H1 (cell line): Measurements from ENCODE around the gene RCE1. TPM values are rescaled to one million over a fixed set of nuclear protein-coding genes. Genes with fewer than 3 reads are reported as not detected.

Source experiments
- BACH1 ChIP-seq: IDR thresholded peaks from 2 replicates; pipeline ENCODE4 v1.6.1; 2012; ENCODE audit warnings: low read length, improper control_type of control experiment
- CEBPB ChIP-seq: IDR thresholded peaks from 2 replicates; pipeline ENCODE4 v1.6.1; 2012; ENCODE audit warnings: low read depth, low read length
- CREB1 ChIP-seq: IDR thresholded peaks from 2 replicates; pipeline ENCODE4 v1.6.1; 2012; ENCODE audit warnings: inconsistent platforms
- RNF2 ChIP-seq: fragments of 200-900, 300-1000 bp; sonication (generic); IDR thresholded peaks from 2 replicates; pipeline ENCODE4 v1.7.1; 2016; ENCODE audit warnings: borderline replicate concordance, low read depth, mild to moderate bottlenecking, antibody characterized with exemption, low read length; ENCODE audit not compliant: poor library complexity, severe bottlenecking; ENCODE audit errors: missing control alignments
- SIRT6 ChIP-seq: IDR thresholded peaks from one replicate; pipeline ENCODE4 v1.7.1; 2012; ENCODE audit warnings: low read length, inconsistent platforms
- SP1 ChIP-seq: IDR thresholded peaks from 2 replicates; pipeline ENCODE4 v1.6.1; 2011; ENCODE audit warnings: low read depth, low read length
- polyA plus RNA-seq, 7 experiments: library from polyadenylated mRNA; depleted of rRNA in 3 of 7; stranded (reverse) in 5 of 7; unstranded in 2 of 7; fragments of >200 nt in 5 of 7; fragments of 200-250 nt in 2 of 7; gene quantifications; 1 replicate in 5 of 7; 2 replicates in 1 of 7; 4 replicates in 1 of 7; pipeline versions ENCODE4 v1.2.1 to v1.2.3, GENCODE V29; 2011 to 2013; ENCODE audit warnings: missing spikeins in 2 of 7, mixed read lengths in 2 of 7
- total RNA-seq: library from RNA; stranded (reverse); fragmentation: NEBNext Ultra II Directional; extraction: Animal tissue kit (Norgen Biotek cat#: 25700); gene quantifications from 2 replicates; pipeline ENCODE4 v1.2.1, GENCODE V29; 2021
- TF ChIP-seq, protein P1 (sequence below): fragments of 300-600 bp; sonication (generic); IDR thresholded peaks from 2 replicates; pipeline ENCODE4 v1.7.1; 2012; ENCODE audit warnings: low read length, moderate library complexity, mild to moderate bottlenecking, inconsistent platforms; ENCODE audit not compliant: insufficient replicate concordance

RCE1 gene
- total and polyA plus RNA-seq, 2 of the 8 experiments (the other 6 are each of a cell fraction or from before 2014, with no cell fraction given), result 35.8 to 84.8 TPM

DNA sequence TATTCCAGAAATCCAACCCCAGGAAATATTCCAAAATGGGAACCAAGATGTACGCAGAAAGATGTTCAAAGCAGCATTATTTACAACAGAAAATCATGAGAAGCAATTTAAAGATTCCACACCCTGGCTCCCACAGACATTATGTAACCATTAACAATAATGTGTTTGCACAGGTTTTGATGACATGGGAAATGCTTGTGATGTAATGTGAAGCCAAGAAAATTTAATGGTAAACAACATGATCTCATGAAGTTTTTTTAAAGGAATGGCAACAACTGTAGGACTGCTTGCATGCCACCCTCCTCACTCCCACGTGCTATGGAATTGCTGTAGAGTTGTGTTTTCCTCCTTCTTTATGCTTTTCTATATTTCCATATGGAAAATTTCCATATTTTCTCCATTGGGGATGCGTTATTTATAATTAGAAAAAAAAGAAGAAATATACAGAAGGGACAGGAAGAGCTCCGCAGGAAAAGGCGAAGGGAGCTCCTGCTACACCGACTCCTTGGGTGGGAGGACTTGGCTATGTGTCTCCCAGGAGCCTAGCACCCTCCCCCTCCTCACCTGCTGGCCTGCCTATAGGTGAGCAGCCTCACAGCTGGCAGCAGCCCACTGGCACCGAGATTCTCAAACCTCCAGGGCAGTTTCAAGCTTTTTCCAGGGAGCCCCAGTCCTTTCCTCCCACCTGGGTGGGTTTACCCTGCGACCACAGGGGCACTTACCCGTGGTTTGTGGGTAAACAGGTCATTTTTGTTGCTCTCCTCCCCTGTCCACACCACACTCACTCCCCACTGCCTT is 34.5 kb downstream of the RCE1 start (continued):
- TF ChIP-seq, protein P1, sequence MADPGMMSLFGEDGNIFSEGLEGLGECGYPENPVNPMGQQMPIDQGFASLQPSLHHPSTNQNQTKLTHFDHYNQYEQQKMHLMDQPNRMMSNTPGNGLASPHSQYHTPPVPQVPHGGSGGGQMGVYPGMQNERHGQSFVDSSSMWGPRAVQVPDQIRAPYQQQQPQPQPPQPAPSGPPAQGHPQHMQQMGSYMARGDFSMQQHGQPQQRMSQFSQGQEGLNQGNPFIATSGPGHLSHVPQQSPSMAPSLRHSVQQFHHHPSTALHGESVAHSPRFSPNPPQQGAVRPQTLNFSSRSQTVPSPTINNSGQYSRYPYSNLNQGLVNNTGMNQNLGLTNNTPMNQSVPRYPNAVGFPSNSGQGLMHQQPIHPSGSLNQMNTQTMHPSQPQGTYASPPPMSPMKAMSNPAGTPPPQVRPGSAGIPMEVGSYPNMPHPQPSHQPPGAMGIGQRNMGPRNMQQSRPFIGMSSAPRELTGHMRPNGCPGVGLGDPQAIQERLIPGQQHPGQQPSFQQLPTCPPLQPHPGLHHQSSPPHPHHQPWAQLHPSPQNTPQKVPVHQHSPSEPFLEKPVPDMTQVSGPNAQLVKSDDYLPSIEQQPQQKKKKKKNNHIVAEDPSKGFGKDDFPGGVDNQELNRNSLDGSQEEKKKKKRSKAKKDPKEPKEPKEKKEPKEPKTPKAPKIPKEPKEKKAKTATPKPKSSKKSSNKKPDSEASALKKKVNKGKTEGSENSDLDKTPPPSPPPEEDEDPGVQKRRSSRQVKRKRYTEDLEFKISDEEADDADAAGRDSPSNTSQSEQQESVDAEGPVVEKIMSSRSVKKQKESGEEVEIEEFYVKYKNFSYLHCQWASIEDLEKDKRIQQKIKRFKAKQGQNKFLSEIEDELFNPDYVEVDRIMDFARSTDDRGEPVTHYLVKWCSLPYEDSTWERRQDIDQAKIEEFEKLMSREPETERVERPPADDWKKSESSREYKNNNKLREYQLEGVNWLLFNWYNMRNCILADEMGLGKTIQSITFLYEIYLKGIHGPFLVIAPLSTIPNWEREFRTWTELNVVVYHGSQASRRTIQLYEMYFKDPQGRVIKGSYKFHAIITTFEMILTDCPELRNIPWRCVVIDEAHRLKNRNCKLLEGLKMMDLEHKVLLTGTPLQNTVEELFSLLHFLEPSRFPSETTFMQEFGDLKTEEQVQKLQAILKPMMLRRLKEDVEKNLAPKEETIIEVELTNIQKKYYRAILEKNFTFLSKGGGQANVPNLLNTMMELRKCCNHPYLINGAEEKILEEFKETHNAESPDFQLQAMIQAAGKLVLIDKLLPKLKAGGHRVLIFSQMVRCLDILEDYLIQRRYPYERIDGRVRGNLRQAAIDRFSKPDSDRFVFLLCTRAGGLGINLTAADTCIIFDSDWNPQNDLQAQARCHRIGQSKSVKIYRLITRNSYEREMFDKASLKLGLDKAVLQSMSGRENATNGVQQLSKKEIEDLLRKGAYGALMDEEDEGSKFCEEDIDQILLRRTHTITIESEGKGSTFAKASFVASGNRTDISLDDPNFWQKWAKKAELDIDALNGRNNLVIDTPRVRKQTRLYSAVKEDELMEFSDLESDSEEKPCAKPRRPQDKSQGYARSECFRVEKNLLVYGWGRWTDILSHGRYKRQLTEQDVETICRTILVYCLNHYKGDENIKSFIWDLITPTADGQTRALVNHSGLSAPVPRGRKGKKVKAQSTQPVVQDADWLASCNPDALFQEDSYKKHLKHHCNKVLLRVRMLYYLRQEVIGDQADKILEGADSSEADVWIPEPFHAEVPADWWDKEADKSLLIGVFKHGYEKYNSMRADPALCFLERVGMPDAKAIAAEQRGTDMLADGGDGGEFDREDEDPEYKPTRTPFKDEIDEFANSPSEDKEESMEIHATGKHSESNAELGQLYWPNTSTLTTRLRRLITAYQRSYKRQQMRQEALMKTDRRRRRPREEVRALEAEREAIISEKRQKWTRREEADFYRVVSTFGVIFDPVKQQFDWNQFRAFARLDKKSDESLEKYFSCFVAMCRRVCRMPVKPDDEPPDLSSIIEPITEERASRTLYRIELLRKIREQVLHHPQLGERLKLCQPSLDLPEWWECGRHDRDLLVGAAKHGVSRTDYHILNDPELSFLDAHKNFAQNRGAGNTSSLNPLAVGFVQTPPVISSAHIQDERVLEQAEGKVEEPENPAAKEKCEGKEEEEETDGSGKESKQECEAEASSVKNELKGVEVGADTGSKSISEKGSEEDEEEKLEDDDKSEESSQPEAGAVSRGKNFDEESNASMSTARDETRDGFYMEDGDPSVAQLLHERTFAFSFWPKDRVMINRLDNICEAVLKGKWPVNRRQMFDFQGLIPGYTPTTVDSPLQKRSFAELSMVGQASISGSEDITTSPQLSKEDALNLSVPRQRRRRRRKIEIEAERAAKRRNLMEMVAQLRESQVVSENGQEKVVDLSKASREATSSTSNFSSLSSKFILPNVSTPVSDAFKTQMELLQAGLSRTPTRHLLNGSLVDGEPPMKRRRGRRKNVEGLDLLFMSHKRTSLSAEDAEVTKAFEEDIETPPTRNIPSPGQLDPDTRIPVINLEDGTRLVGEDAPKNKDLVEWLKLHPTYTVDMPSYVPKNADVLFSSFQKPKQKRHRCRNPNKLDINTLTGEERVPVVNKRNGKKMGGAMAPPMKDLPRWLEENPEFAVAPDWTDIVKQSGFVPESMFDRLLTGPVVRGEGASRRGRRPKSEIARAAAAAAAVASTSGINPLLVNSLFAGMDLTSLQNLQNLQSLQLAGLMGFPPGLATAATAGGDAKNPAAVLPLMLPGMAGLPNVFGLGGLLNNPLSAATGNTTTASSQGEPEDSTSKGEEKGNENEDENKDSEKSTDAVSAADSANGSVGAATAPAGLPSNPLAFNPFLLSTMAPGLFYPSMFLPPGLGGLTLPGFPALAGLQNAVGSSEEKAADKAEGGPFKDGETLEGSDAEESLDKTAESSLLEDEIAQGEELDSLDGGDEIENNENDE, result no peak
- TF ChIP-seq RNF2 (no peak), SIRT6 (no peak), SP1 (no peak), CREB1 (no peak), CEBPB (no peak), BACH1 (no peak)
